ENCODE results near the gene MTMR3. TPM values are rescaled to one million over a fixed set of nuclear protein-coding genes. Genes with fewer than 3 reads are reported as not detected.

The MTMR3 gene
- polyA plus RNA-seq, 1 of the 3 experiments (the other 2 are of a cell fraction), result 20.4 TPM

DNA sequence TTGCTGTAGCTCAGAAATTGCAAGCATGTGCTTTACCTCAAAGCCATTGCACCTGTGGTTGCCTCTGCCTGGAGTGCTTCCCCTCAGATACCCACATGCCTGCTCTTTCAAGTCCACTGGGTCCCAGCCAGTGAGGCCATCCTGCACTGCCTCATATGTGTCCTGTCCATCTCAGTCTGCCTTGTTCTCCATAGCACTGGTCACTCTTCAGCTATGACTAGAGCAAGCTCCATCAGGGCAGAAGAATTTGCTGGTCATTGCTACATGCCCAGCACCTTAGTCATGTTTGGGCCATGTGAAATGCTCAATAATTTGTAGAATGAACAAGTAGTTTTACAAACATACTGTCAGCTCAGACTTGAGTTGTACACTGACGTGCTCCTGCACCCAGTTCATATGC is 132.9 kb downstream of the MTMR3 start (continued):
- TF ChIP-seq, protein P1, sequence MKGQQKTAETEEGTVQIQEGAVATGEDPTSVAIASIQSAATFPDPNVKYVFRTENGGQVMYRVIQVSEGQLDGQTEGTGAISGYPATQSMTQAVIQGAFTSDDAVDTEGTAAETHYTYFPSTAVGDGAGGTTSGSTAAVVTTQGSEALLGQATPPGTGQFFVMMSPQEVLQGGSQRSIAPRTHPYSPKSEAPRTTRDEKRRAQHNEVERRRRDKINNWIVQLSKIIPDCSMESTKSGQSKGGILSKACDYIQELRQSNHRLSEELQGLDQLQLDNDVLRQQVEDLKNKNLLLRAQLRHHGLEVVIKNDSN (IDR thresholded peaks at IDR 0.05; ENCODE audit: borderline replicate concordance, low read depth), result no peak
- TF ChIP-seq, protein P2, sequence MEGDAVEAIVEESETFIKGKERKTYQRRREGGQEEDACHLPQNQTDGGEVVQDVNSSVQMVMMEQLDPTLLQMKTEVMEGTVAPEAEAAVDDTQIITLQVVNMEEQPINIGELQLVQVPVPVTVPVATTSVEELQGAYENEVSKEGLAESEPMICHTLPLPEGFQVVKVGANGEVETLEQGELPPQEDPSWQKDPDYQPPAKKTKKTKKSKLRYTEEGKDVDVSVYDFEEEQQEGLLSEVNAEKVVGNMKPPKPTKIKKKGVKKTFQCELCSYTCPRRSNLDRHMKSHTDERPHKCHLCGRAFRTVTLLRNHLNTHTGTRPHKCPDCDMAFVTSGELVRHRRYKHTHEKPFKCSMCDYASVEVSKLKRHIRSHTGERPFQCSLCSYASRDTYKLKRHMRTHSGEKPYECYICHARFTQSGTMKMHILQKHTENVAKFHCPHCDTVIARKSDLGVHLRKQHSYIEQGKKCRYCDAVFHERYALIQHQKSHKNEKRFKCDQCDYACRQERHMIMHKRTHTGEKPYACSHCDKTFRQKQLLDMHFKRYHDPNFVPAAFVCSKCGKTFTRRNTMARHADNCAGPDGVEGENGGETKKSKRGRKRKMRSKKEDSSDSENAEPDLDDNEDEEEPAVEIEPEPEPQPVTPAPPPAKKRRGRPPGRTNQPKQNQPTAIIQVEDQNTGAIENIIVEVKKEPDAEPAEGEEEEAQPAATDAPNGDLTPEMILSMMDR (IDR thresholded peaks at IDR 0.05), result no peak
- TF ChIP-seq TEAD4 (IDR thresholded peaks at IDR 0.05; ENCODE audit: borderline replicate concordance, insufficient read depth) (no peak), RXRA (IDR thresholded peaks at IDR 0.05; ENCODE audit: borderline replicate concordance, low read depth) (no peak)

DNA sequence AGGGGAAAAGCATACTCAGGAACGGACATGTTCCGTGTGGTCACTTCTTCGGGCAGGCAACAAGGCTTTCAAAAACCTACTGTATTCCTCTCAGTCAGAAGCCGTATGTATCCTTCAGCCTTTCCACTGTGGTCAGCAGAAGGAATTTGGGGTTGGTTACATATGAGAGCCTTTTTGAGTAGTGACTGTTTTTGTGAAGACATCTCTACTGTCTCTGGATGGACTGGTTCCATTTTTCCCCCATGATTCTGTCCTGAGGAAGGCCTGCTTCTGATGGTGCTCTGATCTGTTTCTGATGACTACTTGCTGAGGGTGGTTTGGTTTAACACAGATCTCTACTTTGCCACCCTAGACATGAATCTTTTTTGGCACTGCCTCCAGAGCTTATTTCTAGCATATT is 133.6 kb downstream of the MTMR3 start:
- ChIA-PET CTCF (interaction anchor here (1.2 to 5.8 kb wide), 3 partner anchors 13 to 381 kb away, joined by 3 to 54 read pairs (median 5); no protein-coding TSS in a partner anchor), POLR2A (no interaction called here)
- Histone ChIP-seq H3K4me1 (ENCODE audit: control insufficient read depth in 1 of 2, insufficient read depth in 2 of 2, low read depth in 1 of 2, low read length in 1 of 2) (peaks cover 16 to 21% of the 10 kb centered on the region in 2 experiments), H3K9ac (peak overlapping the region; percentile 11; the same call in 1 of the 2 replicates), H4K20me1 (ENCODE audit: insufficient read depth) (no peaks in the 10 kb centered on the region), H3K27me3 (ENCODE audit: insufficient read depth) (no peaks in the 10 kb centered on the region), H3K9me2 (no peaks in the 10 kb centered on the region), H3K9me3 (no peaks in the 10 kb centered on the region), H3K79me2 (ENCODE audit: insufficient read depth) (no peaks in the 10 kb centered on the region), H3F3A (replicated peaks; ENCODE audit: insufficient read depth) (peaks cover 36% of the 10 kb centered on the region), H3K36me3 (replicated peaks in 1 of 2; ENCODE audit: control insufficient read depth in 1 of 2, insufficient read depth in 2 of 2, low read length in 1 of 2) (peaks cover 49 to 56% of the 10 kb centered on the region in 2 experiments), H3K4me3 (ENCODE audit: low read depth in 2 of 2, low read length in 1 of 2) (no peak overlapping the region), H3K4me2 (peak overlapping the region; percentile 46; the same call in 1 of the 2 replicates), H2AFZ (ENCODE audit: low read depth) (no peak overlapping the region), H3K27ac (ENCODE audit: low read depth in 2 of 2, low read length in 1 of 2) (peak overlapping the region; percentile 77 to 92; a peak in 3 of 4 replicates)
- TF ChIP-seq TCF12 (IDR thresholded peaks at IDR 0.05), result no peak
- TF ChIP-seq RCOR1 (IDR thresholded peaks at IDR 0.05; ENCODE audit: low read length), result no peak
- TF ChIP-seq NRF1 (IDR thresholded peaks at IDR 0.05; ENCODE audit: low read depth, low read length), result no peak
- TF ChIP-seq, protein P2 (IDR thresholded peaks at IDR 0.05), result no peak
- no peak for TF ChIP-seq FOSL2 (IDR thresholded peaks at IDR 0.05; ENCODE audit: borderline replicate concordance, low read depth)
- TF ChIP-seq, protein P3, sequence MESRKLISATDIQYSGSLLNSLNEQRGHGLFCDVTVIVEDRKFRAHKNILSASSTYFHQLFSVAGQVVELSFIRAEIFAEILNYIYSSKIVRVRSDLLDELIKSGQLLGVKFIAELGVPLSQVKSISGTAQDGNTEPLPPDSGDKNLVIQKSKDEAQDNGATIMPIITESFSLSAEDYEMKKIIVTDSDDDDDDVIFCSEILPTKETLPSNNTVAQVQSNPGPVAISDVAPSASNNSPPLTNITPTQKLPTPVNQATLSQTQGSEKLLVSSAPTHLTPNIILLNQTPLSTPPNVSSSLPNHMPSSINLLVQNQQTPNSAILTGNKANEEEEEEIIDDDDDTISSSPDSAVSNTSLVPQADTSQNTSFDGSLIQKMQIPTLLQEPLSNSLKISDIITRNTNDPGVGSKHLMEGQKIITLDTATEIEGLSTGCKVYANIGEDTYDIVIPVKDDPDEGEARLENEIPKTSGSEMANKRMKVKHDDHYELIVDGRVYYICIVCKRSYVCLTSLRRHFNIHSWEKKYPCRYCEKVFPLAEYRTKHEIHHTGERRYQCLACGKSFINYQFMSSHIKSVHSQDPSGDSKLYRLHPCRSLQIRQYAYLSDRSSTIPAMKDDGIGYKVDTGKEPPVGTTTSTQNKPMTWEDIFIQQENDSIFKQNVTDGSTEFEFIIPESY (IDR thresholded peaks at IDR 0.05; ENCODE audit: borderline replicate concordance, low read depth), result no peak
- no peak for TF ChIP-seq FOXM1 (IDR thresholded peaks at IDR 0.05; ENCODE audit: low read depth)
- TF ChIP-seq, protein P1 (IDR thresholded peaks at IDR 0.05; ENCODE audit: borderline replicate concordance, low read depth), result no peak
- no peak for TF ChIP-seq TEAD4 (IDR thresholded peaks at IDR 0.05; ENCODE audit: borderline replicate concordance, insufficient read depth)
- TF ChIP-seq GATA2 (CRISPR knock-in tag; IDR thresholded peaks at IDR 0.05), result no peak
- no peak for TF ChIP-seq MEF2A (IDR thresholded peaks at IDR 0.05; ENCODE audit: borderline replicate concordance, low read depth)
- TF ChIP-seq SIN3A (IDR thresholded peaks at IDR 0.05; ENCODE audit: borderline replicate concordance, low read depth, low read length), result no peak
- 87% methylated on average over 4 of the region's 4 CpGs for WGBS (ENCODE audit: low lambda C conversion rate)
- DNase-seq, result no peak
